ENCODE data around the gene SETD5.
"Not testable (repeated sequence)": the region's sequence is repeated elsewhere in the genome, so short reads cannot be mapped to it uniquely, and the experiment has no call there.

The SETD5 gene

DNA sequence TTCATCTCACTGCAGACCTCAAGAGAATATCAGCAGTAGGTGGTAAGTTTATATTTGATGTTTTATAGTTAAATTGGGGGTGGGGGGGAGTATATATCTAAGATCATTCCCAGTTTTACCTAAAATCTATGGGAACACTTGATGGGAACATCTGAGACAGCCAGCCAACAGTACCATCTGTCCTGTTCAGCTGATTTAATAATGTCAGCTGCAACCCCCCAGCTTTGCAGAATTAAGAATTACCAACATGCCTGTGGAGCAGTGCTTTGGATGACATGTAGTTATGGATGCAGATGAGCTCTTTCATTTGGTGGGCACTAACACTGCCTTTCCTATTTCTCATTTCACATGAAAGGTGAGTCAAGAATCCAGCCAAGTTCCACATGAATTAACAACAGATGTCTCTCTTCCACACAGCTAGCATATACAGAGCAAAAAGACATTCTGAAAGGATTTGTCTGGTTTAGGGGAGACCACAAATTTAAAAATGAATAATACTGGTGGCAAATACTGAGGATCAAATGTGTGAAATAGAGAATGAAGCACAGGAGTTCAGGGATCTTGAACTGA lies 76.2 kb downstream of the SETD5 start:
- no peak for DNase-seq

GRCh38 chr3:9474482-9474881 lies 77.1 kb downstream of the SETD5 start:
- no peak for DNase-seq

DNA sequence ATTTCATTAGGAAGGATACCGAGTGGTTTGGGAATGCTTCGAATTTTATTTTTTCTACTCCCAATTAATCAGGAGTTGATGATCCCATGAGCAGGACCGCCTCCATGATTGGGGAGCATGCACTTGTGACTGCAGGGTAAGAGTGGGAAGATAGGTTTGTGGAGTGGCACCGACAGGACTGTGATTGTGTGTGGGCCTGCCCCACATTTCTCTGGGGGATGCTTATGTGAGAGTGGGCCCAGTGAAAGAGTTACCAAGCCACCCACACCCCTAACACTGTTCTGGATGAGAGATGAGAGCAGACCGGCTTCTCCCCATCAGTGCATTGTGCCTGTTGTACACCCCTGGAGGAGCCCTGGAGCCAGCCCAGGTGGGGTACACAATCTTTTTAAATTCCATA lies 79.5 kb downstream of the SETD5 start:
- no peak for DNase-seq

GRCh38 chr3:9480265-9480664 lies 82.8 kb downstream of the SETD5 start:
- no peak for DNase-seq

DNA sequence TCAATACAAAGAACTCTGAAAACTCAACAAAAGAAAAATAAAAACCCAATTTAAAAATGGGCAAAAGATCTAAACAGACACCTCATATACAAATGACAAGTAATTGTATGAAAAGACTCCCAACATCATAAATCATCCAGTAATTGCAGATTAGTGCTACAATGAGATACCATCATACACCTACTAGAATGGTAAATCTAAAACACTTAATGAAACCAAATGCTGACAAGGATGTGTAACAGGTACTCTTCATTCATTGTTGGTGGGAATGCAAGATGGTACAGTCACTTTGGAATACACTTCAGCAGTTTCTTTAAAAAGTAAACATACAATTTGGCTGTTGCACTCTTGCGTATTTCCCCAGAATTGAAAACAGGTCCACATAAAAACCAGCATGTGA lies 87.8 kb downstream of the SETD5 start:
- no peak for DNase-seq

- no peak for DNase-seq
Observed at GRCh38 chr3:9491506-9491905, 94.1 kb downstream of the SETD5 start.

- DNase-seq: not testable (repeated sequence)
Observed at GRCh38 chr3:9494036-9494435, 96.6 kb downstream of the SETD5 start.

DNA sequence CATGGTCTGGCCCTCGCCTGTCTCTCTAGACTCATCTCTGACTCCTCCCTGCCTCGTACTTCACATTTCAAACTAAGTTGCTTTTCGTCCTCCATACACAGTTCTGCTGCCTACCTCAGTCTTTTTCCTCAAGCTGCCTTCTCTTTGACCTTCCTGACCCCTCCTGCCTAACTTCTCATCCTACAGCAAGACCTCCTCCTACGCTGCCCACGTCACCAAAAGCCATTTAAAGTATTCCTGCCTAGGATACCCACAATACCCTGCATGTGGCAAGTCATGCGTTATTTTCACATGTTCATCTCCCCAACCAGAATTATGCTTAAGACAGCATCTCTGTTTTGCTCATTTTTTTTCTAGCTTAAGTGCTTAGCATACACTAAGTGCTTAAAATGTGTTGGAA lies 99.5 kb downstream of the SETD5 start:
- no peak for DNase-seq

GRCh38 chr3:9497821-9498565 lies 100.6 kb downstream of the SETD5 start:
- no peak for DNase-seq

DNA sequence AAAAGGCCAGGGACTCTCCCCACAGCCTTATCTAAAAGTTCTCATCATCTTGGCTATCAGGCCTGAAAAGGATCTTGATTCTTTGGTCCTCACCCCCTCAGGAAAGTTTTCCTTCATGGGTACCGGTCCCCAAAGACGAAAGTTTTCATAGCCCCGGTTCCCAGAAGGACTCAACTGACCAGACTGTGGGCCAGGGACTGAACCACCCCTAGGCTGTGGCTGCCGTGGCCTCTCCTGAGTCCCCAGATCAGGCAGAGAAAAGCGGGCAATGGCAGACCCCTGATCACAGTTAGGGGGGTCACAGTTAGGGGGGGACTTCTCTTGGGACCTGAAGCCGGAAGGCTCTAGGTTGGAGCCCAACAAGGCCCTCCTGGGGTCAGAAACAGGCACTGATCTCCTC lies 101.4 kb downstream of the SETD5 start:
- DNase-seq: no peak

- DNase-seq: no peak
Observed at GRCh38 chr3:9499455-9500107, 102.2 kb downstream of the SETD5 start.

DNA sequence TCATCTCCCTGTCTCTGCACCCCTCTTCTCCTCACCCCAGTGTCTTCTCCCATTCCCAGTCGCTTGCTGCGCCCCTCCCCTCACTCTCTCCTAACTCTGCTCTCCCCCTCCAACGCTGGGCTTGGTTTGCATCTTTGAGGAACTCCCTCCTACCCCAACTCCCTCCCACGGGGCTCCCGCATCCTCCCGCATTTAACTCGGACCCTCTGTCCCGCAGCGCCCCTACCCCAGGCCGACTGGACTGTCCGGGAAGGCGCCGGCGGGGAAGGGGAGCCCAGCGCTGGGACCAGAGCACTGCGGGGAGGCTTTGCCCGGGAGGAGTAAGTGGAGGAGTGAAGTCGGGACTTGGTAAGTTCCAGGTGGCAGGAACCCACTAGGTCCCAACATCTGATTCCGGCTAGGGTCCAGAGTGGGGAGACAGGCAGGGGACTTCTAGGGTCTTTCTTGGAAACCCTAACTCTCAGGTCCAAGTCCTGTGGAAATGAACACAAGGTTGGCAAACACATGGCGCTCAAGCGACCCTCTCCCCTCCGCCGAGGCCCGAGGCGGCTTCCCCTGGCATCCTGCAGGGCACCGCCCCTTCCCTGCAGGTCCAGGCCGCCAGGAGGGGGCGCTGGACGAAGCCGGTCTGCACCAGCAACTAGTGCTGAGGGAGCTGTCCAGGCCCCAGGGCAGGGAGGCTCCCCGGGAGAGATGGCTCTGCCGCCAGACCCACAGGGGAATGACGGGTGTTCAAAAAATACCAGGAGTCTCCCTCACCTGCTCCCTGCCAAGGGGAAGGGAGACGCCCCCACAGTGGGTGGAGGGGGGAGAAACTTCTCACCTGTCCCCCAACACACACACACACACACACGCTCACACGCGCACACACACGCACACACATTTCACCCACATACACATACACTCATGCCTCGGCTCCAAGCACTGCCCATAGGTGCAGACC lies 103.0 kb downstream of the SETD5 start:
- peak; percentile 36 to 75 for DNase-seq

GRCh38 chr3:9501226-9501625 lies 103.8 kb downstream of the SETD5 start:
- DNase-seq: no peak

- peak; percentile 32 to 81 for DNase-seq
Observed at GRCh38 chr3:9503283-9503682, 105.9 kb downstream of the SETD5 start.

DNA sequence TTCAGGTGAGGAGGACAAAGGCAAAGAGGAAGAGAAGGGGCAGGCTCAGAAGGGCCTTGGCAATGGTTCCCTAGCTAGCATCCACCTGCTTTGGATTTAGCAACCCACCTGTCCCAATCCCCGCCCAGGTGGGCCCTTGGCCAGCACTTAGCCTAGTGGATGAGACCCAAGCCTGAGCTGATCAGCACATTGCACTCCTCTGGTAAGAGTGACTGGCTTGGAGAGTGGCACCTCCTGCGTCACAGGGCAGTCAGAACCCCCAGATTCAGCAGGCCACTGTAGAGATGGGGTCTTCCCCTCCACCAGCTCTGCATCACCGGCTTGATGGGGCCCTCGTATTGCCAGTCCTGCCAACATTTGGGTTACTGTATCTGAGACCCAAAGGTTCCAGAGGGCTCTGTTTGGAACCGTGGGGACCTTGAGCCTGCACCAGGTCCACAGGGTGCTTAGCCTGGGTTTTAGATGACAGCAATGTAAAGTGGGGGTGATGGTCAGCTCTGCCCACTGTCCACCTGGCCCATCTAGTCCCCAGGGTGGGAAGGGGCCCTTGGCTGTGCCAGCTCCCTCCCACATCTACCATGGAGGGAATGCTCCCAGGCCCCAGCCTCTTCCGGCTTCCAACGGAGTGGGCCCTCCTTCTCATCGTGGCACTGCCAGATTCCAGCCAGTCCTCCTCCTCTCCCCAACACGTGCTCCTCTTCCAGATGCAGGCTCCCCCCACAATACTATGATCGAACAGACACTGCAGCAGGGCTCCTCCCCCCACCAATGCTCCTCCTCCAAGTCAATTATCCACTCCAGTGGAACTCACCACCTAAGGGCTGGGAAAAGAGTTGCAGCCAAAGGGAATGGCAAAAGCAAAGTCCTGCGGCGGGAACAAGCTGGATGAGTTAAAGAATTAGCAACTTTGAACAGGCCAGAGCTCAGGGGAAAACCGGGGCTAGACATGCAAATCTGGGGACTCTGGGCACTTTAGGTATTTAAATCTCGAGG lies 110.5 kb downstream of the SETD5 start:
- DNase-seq: no peak

DNA sequence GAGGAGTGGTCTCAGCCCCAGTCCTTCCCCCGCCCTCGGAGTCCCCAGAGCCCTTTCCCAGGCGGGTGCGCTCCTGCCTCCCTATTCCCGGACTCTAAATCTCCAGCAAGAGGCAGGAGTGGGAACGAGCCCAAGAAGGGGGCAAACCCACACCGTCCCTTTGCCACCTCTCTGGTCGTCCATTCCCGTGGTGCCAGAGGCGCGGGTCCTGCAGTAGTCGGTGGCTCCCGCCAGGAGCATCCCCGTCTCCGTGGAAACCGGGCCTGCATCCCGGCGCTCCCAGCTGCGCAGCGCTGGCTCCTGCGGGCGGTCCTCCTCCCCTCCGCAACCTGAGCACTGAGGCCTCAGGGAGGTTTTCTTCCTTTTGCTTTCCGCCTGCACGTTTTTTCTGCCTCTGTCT lies 111.4 kb downstream of the SETD5 start:
- DNase-seq: no peak

- DNase-seq: no peak
Observed at GRCh38 chr3:9512456-9513045, 115.1 kb downstream of the SETD5 start.

DNA sequence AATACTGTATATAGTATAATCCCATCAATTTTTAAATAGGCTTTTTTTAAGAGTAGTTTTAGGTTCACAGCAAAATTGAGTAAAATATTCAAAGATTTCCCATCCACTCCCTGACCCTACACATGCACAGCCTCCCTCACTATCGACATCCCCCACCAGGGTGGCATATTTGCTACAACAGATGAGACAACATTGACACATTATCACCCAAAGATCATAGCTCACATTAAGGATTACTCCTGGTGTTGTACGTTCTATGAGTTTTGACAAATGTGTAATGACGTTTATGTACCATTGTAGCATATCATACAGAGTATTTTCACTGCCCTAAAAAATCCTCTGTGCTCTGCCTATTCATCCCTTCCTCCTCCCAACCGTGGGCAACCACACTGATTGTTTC lies 116.9 kb downstream of the SETD5 start:
- no peak for DNase-seq

GRCh38 chr3:9514956-9515355 lies 117.5 kb downstream of the SETD5 start:
- no peak for DNase-seq

GRCh38 chr3:9525078-9525477 lies 127.7 kb downstream of the SETD5 start:
- DNase-seq: no peak
